ENCODE results near the gene ATAD2B.

Gene ATAD2B

GRCh38 chr2:23905155-23905554, 21.8 kb downstream of the ATAD2B start:
- no peak for DNase-seq

GRCh38 chr2:23904692-23905091, 22.2 kb downstream of the ATAD2B start:
- no peak for DNase-seq

GRCh38 chr2:23904215-23904614, 22.7 kb downstream of the ATAD2B start:
- no peak for DNase-seq

GRCh38 chr2:23903034-23903433, 23.9 kb downstream of the ATAD2B start:
- DNase-seq = no peak

GRCh38 chr2:23901966-23902846, 24.7 kb downstream of the ATAD2B start:
- DNase-seq = no peak

GRCh38 chr2:23900541-23901322, 26.2 kb downstream of the ATAD2B start:
- no peak for DNase-seq

- DNase-seq = no peak
These were observed 26.8 kb downstream of the ATAD2B start for GRCh38 chr2:23900133-23900532.

- no peak for DNase-seq
These were observed 55.7 kb downstream of the ATAD2B start for GRCh38 chr2:23871206-23871605.

GRCh38 chr2:23867449-23867848, 59.5 kb downstream of the ATAD2B start:
- DNase-seq = no peak

- no peak for DNase-seq
These were observed 64.1 kb downstream of the ATAD2B start for GRCh38 chr2:23862716-23863426.

- no peak for DNase-seq
These were observed 65.0 kb downstream of the ATAD2B start for GRCh38 chr2:23861952-23862351.

- DNase-seq = no peak
These were observed 66.9 kb downstream of the ATAD2B start for GRCh38 chr2:23859983-23860382.

- DNase-seq = no peak
These were observed 67.7 kb downstream of the ATAD2B start for GRCh38 chr2:23859234-23859633.

- no peak for DNase-seq
These were observed 76.2 kb downstream of the ATAD2B start for GRCh38 chr2:23850564-23851256.

GRCh38 chr2:23844905-23845304, 82.0 kb downstream of the ATAD2B start:
- DNase-seq = no peak

- DNase-seq = no peak
These were observed 83.6 kb downstream of the ATAD2B start for GRCh38 chr2:23843051-23843976.

GRCh38 chr2:23839919-23840578, 86.9 kb downstream of the ATAD2B start:
- no peak for DNase-seq

- DNase-seq = no peak
These were observed 87.9 kb downstream of the ATAD2B start for GRCh38 chr2:23838996-23839395.

GRCh38 chr2:23838581-23838980, 88.3 kb downstream of the ATAD2B start:
- no peak for DNase-seq

GRCh38 chr2:23837871-23838270, 89.1 kb downstream of the ATAD2B start:
- DNase-seq = no peak

GRCh38 chr2:23836971-23837565, 89.9 kb downstream of the ATAD2B start:
- no peak for DNase-seq
